ENCODE measurements around the gene CHRNA9.
"Not testable (repeated sequence)": the region's sequence is repeated elsewhere in the genome, so short reads cannot be mapped to it uniquely, and the experiment has no call there.

CHRNA9 gene

DNA sequence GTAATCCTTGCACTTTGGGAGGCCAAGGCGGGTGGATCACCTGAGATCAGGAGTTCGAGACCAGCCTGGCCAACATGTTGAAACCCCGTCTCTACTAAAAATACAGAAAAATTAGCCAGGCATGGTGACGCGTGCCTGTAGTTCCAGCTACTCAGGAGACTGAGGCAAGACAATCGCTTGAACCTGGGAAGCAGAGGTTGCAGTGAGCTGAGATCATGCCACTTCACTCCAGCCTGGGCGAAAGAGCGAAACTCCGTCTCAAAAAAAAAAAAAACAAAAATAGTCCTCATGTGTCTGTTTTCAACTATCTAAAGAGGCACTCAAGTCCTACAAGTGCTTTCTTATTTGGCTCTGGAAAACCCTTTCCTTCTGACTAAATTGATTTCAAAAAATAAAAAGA, 57.1 kb downstream of the CHRNA9 start:
- not testable (repeated sequence) for DNase-seq

- peak; percentile 24 for DNase-seq
Measured at GRCh38 chr4:40394236-40394635, 59.1 kb downstream of the CHRNA9 start.

GRCh38 chr4:40395166-40395900, 60.2 kb downstream of the CHRNA9 start:
- no peak for DNase-seq

DNA sequence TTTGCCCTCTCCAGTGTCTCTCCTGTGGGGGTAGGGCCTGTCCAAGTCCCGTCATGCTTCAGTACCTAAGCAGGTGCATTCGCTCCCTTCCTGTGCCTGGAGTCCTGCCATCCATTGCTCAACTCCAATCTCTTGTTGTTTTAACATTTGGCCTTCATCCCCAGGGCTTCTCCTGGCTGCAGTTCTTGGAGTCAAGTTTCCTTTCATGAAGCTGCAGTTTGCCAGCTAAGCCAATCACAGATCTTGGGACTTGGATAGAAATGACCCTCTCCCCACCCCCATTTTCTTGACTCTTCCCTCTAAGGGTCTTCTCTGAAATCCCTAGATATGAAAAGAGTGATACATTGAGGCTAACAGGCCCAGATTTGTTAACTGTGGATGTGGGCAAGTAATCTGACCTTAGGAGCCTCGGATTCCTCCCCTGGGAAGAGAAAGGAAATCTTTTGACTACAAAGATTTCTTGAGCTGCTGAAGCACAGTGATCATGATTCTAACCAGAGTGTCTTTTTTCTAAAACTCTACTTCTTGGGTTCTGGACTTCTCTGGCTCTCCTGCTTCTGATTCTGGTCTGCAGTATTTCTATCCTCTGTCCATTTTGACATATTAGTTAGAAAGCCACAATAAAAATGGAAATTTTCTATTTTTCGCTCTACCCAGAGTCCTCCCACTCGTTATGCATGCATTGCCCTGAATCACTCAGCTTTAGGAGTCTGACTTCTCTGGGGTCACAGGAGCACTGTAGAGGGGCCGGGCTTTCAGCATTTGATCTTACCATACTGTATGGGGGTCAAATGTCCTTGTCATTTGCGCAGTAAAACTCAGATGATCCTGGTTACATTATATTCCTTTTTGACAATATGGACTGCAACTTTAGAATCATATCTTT, 61.0 kb downstream of the CHRNA9 start:
- no peak for DNase-seq

DNA sequence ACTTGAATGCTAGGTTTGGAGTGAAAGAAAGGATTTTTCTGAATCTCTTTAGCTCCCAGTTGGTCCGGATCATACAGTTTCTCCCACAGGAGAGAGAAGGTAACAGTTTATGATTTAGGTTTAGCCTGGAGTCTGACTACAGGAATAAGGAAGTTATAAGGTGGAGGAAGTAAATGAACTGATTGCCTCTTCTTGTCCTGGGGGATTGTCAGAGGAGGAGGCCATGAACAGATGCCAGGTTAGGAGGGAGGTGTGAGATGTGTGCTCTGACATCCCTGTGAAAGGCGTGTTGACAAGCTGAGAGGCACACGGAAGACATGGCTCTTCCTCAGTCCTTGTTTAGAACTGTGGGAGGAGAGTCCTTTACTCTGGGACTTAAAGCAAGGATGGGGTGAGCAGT, 64.4 kb downstream of the CHRNA9 start:
- no peak for DNase-seq

GRCh38 chr4:40401096-40401495, 66.0 kb downstream of the CHRNA9 start:
- DNase-seq = no peak

GRCh38 chr4:40401631-40402030, 66.5 kb downstream of the CHRNA9 start:
- no peak for DNase-seq

- DNase-seq = no peak
Measured at GRCh38 chr4:40402556-40402955, 67.4 kb downstream of the CHRNA9 start.

GRCh38 chr4:40403081-40403480, 67.9 kb downstream of the CHRNA9 start:
- DNase-seq = no peak

Measured in suppressor macrophage treated with lipopolysaccharide for 4 hours (primary cell).